ENCODE measurements around the gene OR5H1.
"Not testable (repeated sequence)": the region's sequence is repeated elsewhere in the genome, so short reads cannot be mapped to it uniquely, and the experiment has no call there.

Gene OR5H1

GRCh38 chr3:98110550-98110908 lies 20.0 kb upstream of the OR5H1 start:
- Mint-ChIP-seq H3K36me3 (ENCODE audit: low read depth) (no peaks in the 10 kb centered on the region), H3K4me1 (peaks cover 18% of the 10 kb centered on the region), H3K9me3 (peaks cover 19% of the 10 kb centered on the region), H3K4me3 (peak overlapping the region; percentile 5), H3K27me3 (ENCODE audit: low read depth, poor library complexity) (peaks cover 3% of the 10 kb centered on the region), H3K27ac (peak overlapping the region; percentile 76)
- no peak for DNase-seq
- no peak for TF ChIP-seq CTCF (IDR thresholded peaks at IDR 0.05)

GRCh38 chr3:98114264-98114663 lies 16.3 kb upstream of the OR5H1 start:
- DNase-seq = no peak
- no peak overlapping the region for H3K4me3 Mint-ChIP-seq
- H3K4me1 Mint-ChIP-seq = peaks cover 14% of the 10 kb centered on the region
- no peak for TF ChIP-seq CTCF (IDR thresholded peaks at IDR 0.05)
- H3K9me3 Mint-ChIP-seq = peaks cover 25% of the 10 kb centered on the region
- H3K27me3 Mint-ChIP-seq (ENCODE audit: low read depth, poor library complexity) = no peaks in the 10 kb centered on the region
- H3K27ac Mint-ChIP-seq = no peak overlapping the region
- no peaks in the 10 kb centered on the region for H3K36me3 Mint-ChIP-seq (ENCODE audit: low read depth)

GRCh38 chr3:98115717-98116116 lies 14.8 kb upstream of the OR5H1 start:
- DNase-seq = no peak
- no peak overlapping the region for H3K4me3 Mint-ChIP-seq
- H3K36me3 Mint-ChIP-seq (ENCODE audit: low read depth) = no peaks in the 10 kb centered on the region
- H3K27ac Mint-ChIP-seq = no peak overlapping the region
- TF ChIP-seq CTCF (IDR thresholded peaks at IDR 0.05) = no peak
- no peaks in the 10 kb centered on the region for H3K27me3 Mint-ChIP-seq (ENCODE audit: low read depth, poor library complexity)
- no peaks in the 10 kb centered on the region for H3K4me1 Mint-ChIP-seq
- H3K9me3 Mint-ChIP-seq = peaks cover 19% of the 10 kb centered on the region

- no peak for DNase-seq
- Mint-ChIP-seq H3K4me3 (no peak overlapping the region), H3K4me1 (no peaks in the 10 kb centered on the region), H3K27ac (no peak overlapping the region), H3K9me3 (no peaks in the 10 kb centered on the region), H3K36me3 (ENCODE audit: low read depth) (no peaks in the 10 kb centered on the region), H3K27me3 (ENCODE audit: low read depth, poor library complexity) (no peaks in the 10 kb centered on the region)
- no peak for TF ChIP-seq CTCF (IDR thresholded peaks at IDR 0.05)
These were observed 6.1 kb downstream of the OR5H1 start for GRCh38 chr3:98136631-98137030.

GRCh38 chr3:98137826-98138557 lies 7.5 kb downstream of the OR5H1 start:
- not testable (repeated sequence) for H3K27ac Mint-ChIP-seq; H3K36me3 Mint-ChIP-seq (ENCODE audit: low read depth); H3K4me1 Mint-ChIP-seq; H3K9me3 Mint-ChIP-seq; DNase-seq; H3K4me3 Mint-ChIP-seq; H3K27me3 Mint-ChIP-seq (ENCODE audit: low read depth, poor library complexity)

GRCh38 chr3:98140531-98140930 lies 10.0 kb downstream of the OR5H1 start:
- Mint-ChIP-seq H3K4me3 (no peak overlapping the region), H3K27me3 (ENCODE audit: low read depth, poor library complexity) (peaks cover 5% of the 10 kb centered on the region), H3K27ac (no peak overlapping the region), H3K36me3 (ENCODE audit: low read depth) (no peaks in the 10 kb centered on the region), H3K9me3 (no peaks in the 10 kb centered on the region), H3K4me1 (no peaks in the 10 kb centered on the region)
- DNase-seq = no peak
- TF ChIP-seq CTCF (IDR thresholded peaks at IDR 0.05) = no peak
